Neutrophil (primary cell): ENCODE data around the gene ADGRE3.
A peak's percentile ranks its signal among the peaks of the same experiment; 100 is the strongest.

Source experiments
- H3K27ac ChIP-seq: fragments of 200-600 bp; sonication (generic); 2 replicates; pipeline ENCODE4 v1.5.1; 2016; ENCODE audit warnings: mild to moderate bottlenecking, moderate library complexity
- H3K27me3 ChIP-seq: fragments of 200-600 bp; sonication (generic); 2 replicates; pipeline ENCODE4 v1.6.0; 2016; ENCODE audit warnings: mild to moderate bottlenecking
- H3K36me3 ChIP-seq: fragments of 200-600 bp; sonication (generic); 2 replicates; pipeline ENCODE4 v1.5.1; 2017
- H3K4me1 ChIP-seq, 2 experiments: fragments of 200-600 bp in 1 of 2; sonication (generic) in 1 of 2; 1 replicate in 1 of 2; 2 replicates in 1 of 2; pipeline versions ENCODE4 v1.5.1 to v1.6.1; 2013 to 2016; ENCODE audit warnings: low read depth in 1 of 2, low read length in 1 of 2, mild to moderate bottlenecking in 1 of 2, moderate library complexity in 1 of 2; ENCODE audit not compliant: control insufficient read depth in 1 of 2, insufficient read depth in 1 of 2
- H3K4me3 ChIP-seq, 2 experiments: fragments of 200-600 bp in 1 of 2; sonication (generic) in 1 of 2; 1 replicate in 1 of 2; 2 replicates in 1 of 2; pipeline ENCODE4 v1.5.1; 2013 to 2016; ENCODE audit warnings: low read depth in 1 of 2, low read length in 1 of 2, mild to moderate bottlenecking in 1 of 2, moderate library complexity in 1 of 2
- H3K9me3 ChIP-seq: fragments of 200-600 bp; sonication (generic); 2 replicates; pipeline ENCODE4 v1.5.1; 2016
- TF ChIP-seq, protein P1 (sequence below): fragments of 200-600 bp; sonication (generic); IDR thresholded peaks from 2 replicates; pipeline ENCODE4 v1.5.1; 2016; ENCODE audit warnings: antibody characterized with exemption

Gene ADGRE3

GRCh38 chr19:14654786-14655560, 19.7 kb downstream of the ADGRE3 start:
- no peaks in the 10 kb centered on the region for H3K9me3 ChIP-seq
- no peak overlapping the region for H3K4me3 ChIP-seq
- H3K27ac ChIP-seq = no peak overlapping the region
- TF ChIP-seq, protein P1, sequence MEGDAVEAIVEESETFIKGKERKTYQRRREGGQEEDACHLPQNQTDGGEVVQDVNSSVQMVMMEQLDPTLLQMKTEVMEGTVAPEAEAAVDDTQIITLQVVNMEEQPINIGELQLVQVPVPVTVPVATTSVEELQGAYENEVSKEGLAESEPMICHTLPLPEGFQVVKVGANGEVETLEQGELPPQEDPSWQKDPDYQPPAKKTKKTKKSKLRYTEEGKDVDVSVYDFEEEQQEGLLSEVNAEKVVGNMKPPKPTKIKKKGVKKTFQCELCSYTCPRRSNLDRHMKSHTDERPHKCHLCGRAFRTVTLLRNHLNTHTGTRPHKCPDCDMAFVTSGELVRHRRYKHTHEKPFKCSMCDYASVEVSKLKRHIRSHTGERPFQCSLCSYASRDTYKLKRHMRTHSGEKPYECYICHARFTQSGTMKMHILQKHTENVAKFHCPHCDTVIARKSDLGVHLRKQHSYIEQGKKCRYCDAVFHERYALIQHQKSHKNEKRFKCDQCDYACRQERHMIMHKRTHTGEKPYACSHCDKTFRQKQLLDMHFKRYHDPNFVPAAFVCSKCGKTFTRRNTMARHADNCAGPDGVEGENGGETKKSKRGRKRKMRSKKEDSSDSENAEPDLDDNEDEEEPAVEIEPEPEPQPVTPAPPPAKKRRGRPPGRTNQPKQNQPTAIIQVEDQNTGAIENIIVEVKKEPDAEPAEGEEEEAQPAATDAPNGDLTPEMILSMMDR = no peak
- H3K4me1 ChIP-seq = no peaks in the 10 kb centered on the region
- peaks cover 100% of the 10 kb centered on the region for H3K36me3 ChIP-seq
- no peaks in the 10 kb centered on the region for H3K27me3 ChIP-seq

GRCh38 chr19:14650161-14650560, 24.5 kb downstream of the ADGRE3 start:
- no peak overlapping the region for H3K27ac ChIP-seq
- H3K9me3 ChIP-seq = peaks cover 5% of the 10 kb centered on the region
- no peaks in the 10 kb centered on the region for H3K4me1 ChIP-seq
- H3K27me3 ChIP-seq = no peaks in the 10 kb centered on the region
- H3K4me3 ChIP-seq = no peak overlapping the region
- TF ChIP-seq, protein P1 = no peak
- peaks cover 93% of the 10 kb centered on the region for H3K36me3 ChIP-seq

DNA sequence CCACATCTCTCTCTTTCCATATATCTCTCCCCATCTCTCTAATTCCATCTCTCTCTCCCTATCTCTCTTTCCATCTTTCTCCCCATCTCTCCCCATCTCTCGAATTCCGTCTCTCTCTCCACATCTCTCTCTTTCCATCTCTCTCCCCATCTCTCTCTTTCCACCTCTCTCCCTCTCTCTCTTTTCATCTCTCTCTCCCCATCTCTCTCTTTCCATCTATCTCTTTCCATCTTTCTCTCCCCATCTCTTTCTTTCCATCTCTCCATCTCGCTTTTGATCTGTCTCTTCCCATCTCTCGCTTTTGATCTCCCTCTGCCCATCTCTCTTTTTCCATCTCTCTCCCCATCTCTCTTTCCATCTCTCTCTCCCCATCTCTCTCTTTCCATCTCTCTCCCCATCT, 25.6 kb downstream of the ADGRE3 start:
- no peaks in the 10 kb centered on the region for H3K27me3 ChIP-seq
- H3K36me3 ChIP-seq = peaks cover 93% of the 10 kb centered on the region
- TF ChIP-seq, protein P1 = no peak
- no peaks in the 10 kb centered on the region for H3K4me1 ChIP-seq
- no peak overlapping the region for H3K27ac ChIP-seq
- peaks cover 12% of the 10 kb centered on the region for H3K9me3 ChIP-seq
- H3K4me3 ChIP-seq = no peak overlapping the region

DNA sequence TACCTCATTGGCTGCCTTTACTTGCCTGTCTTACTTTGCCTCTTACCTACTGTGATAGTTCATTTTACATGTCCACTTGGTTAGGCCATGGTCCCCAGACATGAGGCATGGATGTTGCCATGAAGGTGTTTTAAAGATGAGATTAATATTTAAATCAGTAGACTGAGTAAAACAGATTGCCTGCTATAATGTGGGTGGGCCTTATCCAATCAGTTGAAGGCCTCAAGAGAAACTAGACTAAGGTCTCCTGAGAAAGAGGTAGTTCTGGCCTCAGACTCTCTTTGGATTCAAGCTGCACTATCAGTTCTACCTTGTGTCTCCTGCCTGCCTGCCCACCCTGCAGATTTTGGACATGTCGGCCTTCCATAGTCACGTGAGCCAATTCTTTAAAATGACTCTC, 26.1 kb downstream of the ADGRE3 start:
- Histone ChIP-seq H3K27ac (peak overlapping the region; percentile 32), H3K36me3 (peaks cover 93% of the 10 kb centered on the region), H3K27me3 (no peaks in the 10 kb centered on the region), H3K4me1 (no peaks in the 10 kb centered on the region), H3K4me3 (no peak overlapping the region), H3K9me3 (peaks cover 12% of the 10 kb centered on the region)
- TF ChIP-seq, protein P1 = no peak

DNA sequence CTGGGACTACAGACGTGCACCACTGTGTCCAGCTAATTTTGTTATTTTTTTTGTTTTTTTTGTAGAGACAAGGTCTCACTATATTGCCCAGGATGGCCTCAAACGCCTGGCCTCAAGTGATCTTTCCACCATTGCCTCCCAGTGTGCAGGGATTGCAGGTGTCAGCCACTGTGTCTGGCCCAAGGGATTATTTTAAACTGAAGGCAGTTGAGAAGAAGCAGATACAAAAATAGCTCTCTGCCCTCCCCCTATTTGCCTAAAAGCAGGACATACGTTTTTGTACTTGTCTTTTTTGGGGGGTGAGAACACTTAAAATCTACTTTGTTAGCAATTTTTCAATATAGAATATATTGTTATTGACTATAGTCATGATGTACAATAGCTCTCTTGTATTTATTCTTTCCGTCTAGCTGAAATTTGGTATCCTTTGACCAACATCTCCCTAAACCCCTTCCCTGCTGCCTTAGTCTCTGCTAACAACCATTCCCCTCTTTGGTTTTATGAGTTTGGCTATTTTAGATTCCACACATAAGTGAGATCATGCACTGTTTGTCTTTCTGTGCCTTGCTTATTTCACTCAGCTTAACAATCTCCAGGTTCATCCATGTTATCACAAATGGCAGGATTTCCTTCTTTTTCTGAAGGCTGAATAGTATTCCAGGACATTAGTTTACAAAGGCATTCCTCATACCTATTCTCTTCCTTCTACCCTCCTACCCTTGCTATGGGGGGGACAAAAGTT, 34.9 kb downstream of the ADGRE3 start:
- TF ChIP-seq, protein P1 = no peak
- no peaks in the 10 kb centered on the region for H3K4me1 ChIP-seq
- peaks cover 8% of the 10 kb centered on the region for H3K9me3 ChIP-seq
- H3K27ac ChIP-seq = no peak overlapping the region
- no peak overlapping the region for H3K4me3 ChIP-seq
- H3K36me3 ChIP-seq = peaks cover 98% of the 10 kb centered on the region
- H3K27me3 ChIP-seq = no peaks in the 10 kb centered on the region
